ENCODE results near the gene PRKRIP1. TPM values are rescaled to one million over a fixed set of nuclear protein-coding genes. Genes with fewer than 3 reads are reported as not detected.

PRKRIP1 gene
- total RNA-seq, 1 experiment from 2014 or later: 38.8 TPM

GRCh38 chr7:102449136-102449535 is 53.0 kb downstream of the PRKRIP1 start:
- no peak overlapping the region for H3K27ac ChIP-seq (ENCODE audit: insufficient read length, low read depth, low read length)
- no peak overlapping the region for H2BK15ac ChIP-seq (ENCODE audit: low read depth, low read length)
- H3K18ac ChIP-seq (ENCODE audit: insufficient read length, low read depth, low read length): no peak overlapping the region
- Mint-ChIP-seq H3K4me3 (no peak overlapping the region), H3K36me3 (ENCODE audit: insufficient read depth in 1 of 3, low read depth in 3 of 3) (peaks cover 2 to 17% (median 6%) of the 10 kb centered on the region in 3 experiments; a peak in 6 of 7 replicates), H3K4me1 (peaks cover 6 to 9% of the 10 kb centered on the region in 2 experiments), H3K9me3 (no peaks in the 10 kb centered on the region), H3K27ac (no peak overlapping the region), H3K27me3 (ENCODE audit: low read depth) (no peaks in the 10 kb centered on the region; the same call in 1 of the 2 replicates)
- H2BK12ac ChIP-seq (ENCODE audit: insufficient read length, low read depth, low read length): no peak overlapping the region
- H3T11ph ChIP-seq (ENCODE audit: low read length): no peak overlapping the region
- H3K23ac ChIP-seq (ENCODE audit: insufficient read length, low read depth, low read length): no peak overlapping the region
- H3K4ac ChIP-seq (ENCODE audit: low read depth, low read length): no peak overlapping the region
- H3K23me2 ChIP-seq (ENCODE audit: insufficient read length, low read depth, low read length, poor library complexity, severe bottlenecking): no peaks in the 10 kb centered on the region
- no peak overlapping the region for H4K91ac ChIP-seq (ENCODE audit: insufficient read length, low read depth, low read length)
- no peak overlapping the region for H2BK20ac ChIP-seq (ENCODE audit: low read depth, low read length, poor library complexity, severe bottlenecking)
- no peak overlapping the region for H3K4me2 ChIP-seq (ENCODE audit: insufficient read depth, insufficient read length, low read length)
- no peak overlapping the region for H4K5ac ChIP-seq (ENCODE audit: insufficient read length, low read depth, low read length)
- H3K14ac ChIP-seq (ENCODE audit: insufficient read depth, low read length): no peak overlapping the region
- H2BK120ac ChIP-seq (ENCODE audit: low read depth, low read length, poor library complexity, severe bottlenecking): no peak overlapping the region
- H3K56ac ChIP-seq (ENCODE audit: insufficient read length, low read depth, low read length): no peak overlapping the region
- H2AFZ ChIP-seq (ENCODE audit: low read length): no peak overlapping the region
- no peaks in the 10 kb centered on the region for H3K9me3 ChIP-seq (ENCODE audit: control insufficient read depth, low read depth, low read length)
- H3K79me1 ChIP-seq (ENCODE audit: insufficient read depth, low read depth, low read length, poor library complexity, severe bottlenecking): no peaks in the 10 kb centered on the region
- no peaks in the 10 kb centered on the region for H3K4me1 ChIP-seq (ENCODE audit: insufficient read depth, low read length)
- no peak overlapping the region for H3K9ac ChIP-seq (ENCODE audit: extremely low read depth, insufficient read length, low read length)
- no peak for DNase-seq
- no peaks in the 10 kb centered on the region for H3K27me3 ChIP-seq (ENCODE audit: insufficient read depth, low read length)
- no peaks in the 10 kb centered on the region for H4K20me1 ChIP-seq (ENCODE audit: control insufficient read depth, insufficient read depth, insufficient read length)
- H2BK5ac ChIP-seq (ENCODE audit: insufficient read length, low read length): no peak overlapping the region
- no peak overlapping the region for H4K8ac ChIP-seq (replicated peaks; ENCODE audit: insufficient read length, low read depth, low read length)
- H2AK5ac ChIP-seq (ENCODE audit: insufficient read length, low read length): no peak overlapping the region
- TF ChIP-seq, protein P1, sequence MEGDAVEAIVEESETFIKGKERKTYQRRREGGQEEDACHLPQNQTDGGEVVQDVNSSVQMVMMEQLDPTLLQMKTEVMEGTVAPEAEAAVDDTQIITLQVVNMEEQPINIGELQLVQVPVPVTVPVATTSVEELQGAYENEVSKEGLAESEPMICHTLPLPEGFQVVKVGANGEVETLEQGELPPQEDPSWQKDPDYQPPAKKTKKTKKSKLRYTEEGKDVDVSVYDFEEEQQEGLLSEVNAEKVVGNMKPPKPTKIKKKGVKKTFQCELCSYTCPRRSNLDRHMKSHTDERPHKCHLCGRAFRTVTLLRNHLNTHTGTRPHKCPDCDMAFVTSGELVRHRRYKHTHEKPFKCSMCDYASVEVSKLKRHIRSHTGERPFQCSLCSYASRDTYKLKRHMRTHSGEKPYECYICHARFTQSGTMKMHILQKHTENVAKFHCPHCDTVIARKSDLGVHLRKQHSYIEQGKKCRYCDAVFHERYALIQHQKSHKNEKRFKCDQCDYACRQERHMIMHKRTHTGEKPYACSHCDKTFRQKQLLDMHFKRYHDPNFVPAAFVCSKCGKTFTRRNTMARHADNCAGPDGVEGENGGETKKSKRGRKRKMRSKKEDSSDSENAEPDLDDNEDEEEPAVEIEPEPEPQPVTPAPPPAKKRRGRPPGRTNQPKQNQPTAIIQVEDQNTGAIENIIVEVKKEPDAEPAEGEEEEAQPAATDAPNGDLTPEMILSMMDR (conservative IDR thresholded peaks at IDR 0.05): no peak
- no peaks in the 10 kb centered on the region for H3K79me2 ChIP-seq (ENCODE audit: insufficient read depth, low read length)
- no CpG with 5 or more reads among the region's 15 CpGs for WGBS (ENCODE audit: extremely low coverage, insufficient read length, low lambda C conversion rate)

Measured in H9 (cell line).